HG03045 (cell line): ENCODE measurements around the gene GTF3C1.

Experiments
- ATAC-seq: cut with Tn5 transposase; IDR thresholded peaks from one replicate; pipeline ENCODE4 v1.9.1; 2021; ENCODE audit warnings: mild to moderate bottlenecking, moderate library complexity; ENCODE audit not compliant: unreplicated experiment

Gene GTF3C1

GRCh38 chr16:27568077-27568476, 18.4 kb upstream of the GTF3C1 start:
- ATAC-seq: no peak

GRCh38 chr16:27566417-27566816, 16.7 kb upstream of the GTF3C1 start:
- ATAC-seq: no peak

GRCh38 chr16:27564224-27564623, 14.5 kb upstream of the GTF3C1 start:
- ATAC-seq: no peak

- ATAC-seq: no peak
These were observed 11.5 kb upstream of the GTF3C1 start for GRCh38 chr16:27561216-27561615.

GRCh38 chr16:27558932-27559331, 9.2 kb upstream of the GTF3C1 start:
- no peak for ATAC-seq

GRCh38 chr16:27558434-27558833, 8.7 kb upstream of the GTF3C1 start:
- ATAC-seq: no peak

- no peak for ATAC-seq
These were observed 6.8 kb upstream of the GTF3C1 start for GRCh38 chr16:27556471-27556870.

- no peak for ATAC-seq
These were observed 1.3 kb upstream of the GTF3C1 start for GRCh38 chr16:27551036-27551435.

- no peak for ATAC-seq
These were observed 838 bp upstream of the GTF3C1 start for GRCh38 chr16:27550582-27550920.

GRCh38 chr16:27549464-27549745, 308 bp downstream of the GTF3C1 start:
- peak; percentile 27 for ATAC-seq

GRCh38 chr16:27547851-27548250, 1.9 kb downstream of the GTF3C1 start:
- ATAC-seq: no peak

- ATAC-seq: no peak
These were observed 2.6 kb downstream of the GTF3C1 start for GRCh38 chr16:27547134-27547533.

GRCh38 chr16:27544671-27545070, 5.0 kb downstream of the GTF3C1 start:
- ATAC-seq: no peak

GRCh38 chr16:27543801-27544200, 5.9 kb downstream of the GTF3C1 start:
- ATAC-seq: no peak

- no peak for ATAC-seq
These were observed 10.1 kb downstream of the GTF3C1 start for GRCh38 chr16:27539636-27540035.

GRCh38 chr16:27539120-27539519, 10.6 kb downstream of the GTF3C1 start:
- ATAC-seq: no peak

- no peak for ATAC-seq
These were observed 11.2 kb downstream of the GTF3C1 start for GRCh38 chr16:27538528-27538927.

- ATAC-seq: no peak
These were observed 15.5 kb downstream of the GTF3C1 start for GRCh38 chr16:27534256-27534655.

GRCh38 chr16:27531826-27532800, 17.6 kb downstream of the GTF3C1 start:
- ATAC-seq: no peak

- ATAC-seq: no peak
These were observed 18.5 kb downstream of the GTF3C1 start for GRCh38 chr16:27531186-27531585.

- no peak for ATAC-seq
These were observed 19.8 kb downstream of the GTF3C1 start for GRCh38 chr16:27529962-27530361.

GRCh38 chr16:27528294-27528693, 21.4 kb downstream of the GTF3C1 start:
- no peak for ATAC-seq

- ATAC-seq: no peak
These were observed 23.5 kb downstream of the GTF3C1 start for GRCh38 chr16:27526180-27526579.
